GM21447 (cell line): ENCODE results near the gene GOPC.
"Not testable (repeated sequence)": the region's sequence is repeated elsewhere in the genome, so short reads cannot be mapped to it uniquely, and the experiment has no call there.

ENCODE experiments used
- ATAC-seq: cut with Tn5 transposase; IDR thresholded peaks from one replicate; pipeline ENCODE4 v1.9.1; 2021; ENCODE audit not compliant: unreplicated experiment

The GOPC gene

GRCh38 chr6:117518870-117519269 is 83.4 kb downstream of the GOPC start:
- ATAC-seq: no peak

- not testable (repeated sequence) for ATAC-seq
These were observed 84.3 kb downstream of the GOPC start for GRCh38 chr6:117517995-117518394.

- no peak for ATAC-seq
These were observed 87.0 kb downstream of the GOPC start for GRCh38 chr6:117515326-117515725.

- no peak for ATAC-seq
These were observed 87.7 kb downstream of the GOPC start for GRCh38 chr6:117514655-117515054.

GRCh38 chr6:117513778-117514365 is 88.4 kb downstream of the GOPC start:
- ATAC-seq: no peak

- ATAC-seq: no peak
These were observed 89.2 kb downstream of the GOPC start for GRCh38 chr6:117512987-117513573.

GRCh38 chr6:117512056-117512828 is 90.1 kb downstream of the GOPC start:
- no peak for ATAC-seq
